NCI-H345 treated with DMSO at 0.1 percent for 48 hours (cell line): Measurements from ENCODE around the gene ROBO2.

Experiments used
- DNase-seq: peaks from one replicate; lab custom pipeline; 2025; ENCODE audit not compliant: unreplicated experiment; lab: John Stamatoyannopoulos, UW

Gene ROBO2

GRCh38 chr3:77248420-77248819 lies 208.5 kb downstream of the ROBO2 start:
- DNase-seq: no peak

GRCh38 chr3:77251136-77251535 lies 211.2 kb downstream of the ROBO2 start:
- DNase-seq: no peak

- DNase-seq: peak; percentile 60
Observed at GRCh38 chr3:77254967-77255831, 215.3 kb downstream of the ROBO2 start.

DNA sequence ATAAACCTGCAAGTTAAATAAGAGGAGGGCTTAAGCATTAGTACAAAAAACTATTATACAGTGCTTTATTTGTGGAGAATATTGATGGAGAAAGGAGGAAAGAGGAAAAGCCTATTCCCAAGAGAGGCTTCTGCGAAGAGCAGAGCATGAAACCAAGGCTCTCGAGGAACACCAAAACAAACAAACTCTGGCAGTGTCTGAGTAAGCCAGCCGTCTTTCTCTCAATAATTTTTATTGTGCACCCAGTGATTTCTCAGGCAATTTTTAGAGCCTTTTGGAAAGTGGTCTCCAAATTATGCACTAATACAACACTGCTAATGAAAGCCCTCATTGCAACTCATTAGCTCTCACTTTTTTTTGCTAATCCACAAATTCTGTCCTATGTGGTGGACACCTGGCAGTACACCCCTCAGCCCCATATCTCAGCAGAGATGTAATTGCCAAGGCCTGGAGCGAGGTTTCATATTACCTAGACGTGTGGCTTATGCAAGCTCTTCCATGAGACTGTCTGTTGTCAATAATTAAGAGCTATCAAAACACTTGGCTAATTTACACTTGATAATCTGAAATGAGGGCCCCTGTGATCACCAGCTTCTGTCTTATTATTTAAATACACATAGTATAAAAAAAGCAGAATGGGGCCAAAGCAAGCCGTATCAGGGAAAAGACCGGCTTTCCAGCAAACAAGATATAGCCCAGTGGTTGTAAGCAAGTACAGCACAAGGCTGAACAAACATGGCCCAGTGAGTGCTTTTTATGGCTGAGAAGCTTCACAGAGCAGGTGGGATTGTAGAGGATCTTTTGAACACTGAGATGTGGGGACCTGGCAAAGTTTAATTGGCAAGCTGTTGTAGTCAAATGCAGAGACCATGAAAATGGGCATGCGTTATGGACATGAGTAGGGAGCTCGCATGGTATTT lies 216.9 kb downstream of the ROBO2 start:
- peak; percentile 73 for DNase-seq

DNA sequence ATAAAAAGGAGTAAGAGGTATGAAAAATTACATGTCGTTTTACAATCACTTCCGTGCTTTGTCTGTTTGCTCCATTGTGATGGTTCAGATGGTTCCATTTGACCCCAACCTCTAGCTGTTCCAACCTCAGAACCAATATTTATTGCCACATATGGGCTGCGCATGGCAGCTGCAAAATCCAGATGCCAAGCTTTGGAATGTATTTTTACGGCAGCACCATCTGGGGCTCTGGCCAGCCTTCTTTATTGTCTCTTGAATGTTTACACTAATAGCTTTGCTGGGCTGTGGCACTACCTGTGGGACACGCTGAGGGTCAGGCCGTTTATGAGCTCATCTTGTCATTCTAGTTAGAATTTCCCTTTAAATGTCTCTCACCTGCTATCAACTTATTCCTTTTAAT lies 219.8 kb downstream of the ROBO2 start:
- DNase-seq: no peak

DNA sequence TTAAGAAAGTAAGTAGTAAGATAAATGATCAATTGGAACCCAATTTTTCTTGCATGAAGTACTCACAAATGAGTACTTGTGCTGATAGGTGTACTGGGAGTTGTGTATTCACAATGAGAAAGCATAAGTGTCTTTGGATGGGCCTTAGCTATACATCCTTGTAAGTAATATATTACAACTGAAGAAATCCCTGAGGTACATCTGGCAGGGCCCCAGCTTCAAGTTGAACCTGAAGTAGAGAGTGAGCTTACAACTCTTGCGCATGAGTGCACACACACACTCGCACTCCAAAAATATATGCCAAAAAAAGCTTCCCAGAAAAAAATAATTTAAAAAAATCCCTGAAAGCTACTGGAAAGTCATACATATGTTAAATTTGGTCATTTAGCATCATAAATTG lies 222.5 kb downstream of the ROBO2 start:
- no peak for DNase-seq

- DNase-seq: no peak
Observed at GRCh38 chr3:77267589-77267988, 227.7 kb downstream of the ROBO2 start.

- no peak for DNase-seq
Observed at GRCh38 chr3:77271306-77271705, 231.4 kb downstream of the ROBO2 start.

GRCh38 chr3:77271711-77272110 lies 231.8 kb downstream of the ROBO2 start:
- DNase-seq: no peak

- no peak for DNase-seq
Observed at GRCh38 chr3:77279276-77279675, 239.4 kb downstream of the ROBO2 start.

DNA sequence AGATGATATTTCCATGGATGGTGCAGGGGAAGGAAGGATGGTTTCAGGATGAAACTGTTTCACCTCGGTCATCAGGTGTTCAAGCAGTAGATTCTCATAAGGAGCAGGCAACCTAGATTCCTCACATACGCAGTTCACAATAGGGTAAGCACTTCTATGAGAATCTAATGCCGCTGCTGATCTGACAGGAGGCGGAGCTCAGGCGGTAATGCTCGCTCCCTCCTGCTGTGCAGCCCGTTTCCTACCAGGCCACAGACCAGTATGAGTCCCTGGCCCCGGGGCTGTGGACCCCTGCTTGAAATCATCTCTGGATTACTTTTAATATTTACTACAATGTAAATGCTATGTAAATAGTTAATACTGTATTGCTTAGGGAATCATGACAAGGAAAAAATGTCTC lies 241.8 kb downstream of the ROBO2 start:
- DNase-seq: no peak

DNA sequence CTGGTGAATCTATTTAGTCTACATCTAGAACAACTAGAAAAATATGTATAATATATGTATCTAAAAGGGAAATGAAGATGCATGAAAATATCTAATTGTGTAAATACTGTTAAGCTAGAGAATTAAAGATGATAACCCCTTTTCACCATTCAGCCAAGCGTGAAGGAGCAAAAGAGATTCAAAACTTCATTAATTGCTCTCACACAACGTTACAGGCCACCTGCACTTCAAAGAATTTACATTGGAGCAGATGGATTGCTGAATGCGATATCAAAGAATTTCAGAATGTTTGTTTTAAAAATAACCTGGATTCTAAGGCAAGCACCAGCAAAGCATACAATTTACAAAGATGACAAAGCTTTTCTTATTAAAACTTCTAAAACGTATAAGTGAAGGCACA lies 243.2 kb downstream of the ROBO2 start:
- DNase-seq: no peak

DNA sequence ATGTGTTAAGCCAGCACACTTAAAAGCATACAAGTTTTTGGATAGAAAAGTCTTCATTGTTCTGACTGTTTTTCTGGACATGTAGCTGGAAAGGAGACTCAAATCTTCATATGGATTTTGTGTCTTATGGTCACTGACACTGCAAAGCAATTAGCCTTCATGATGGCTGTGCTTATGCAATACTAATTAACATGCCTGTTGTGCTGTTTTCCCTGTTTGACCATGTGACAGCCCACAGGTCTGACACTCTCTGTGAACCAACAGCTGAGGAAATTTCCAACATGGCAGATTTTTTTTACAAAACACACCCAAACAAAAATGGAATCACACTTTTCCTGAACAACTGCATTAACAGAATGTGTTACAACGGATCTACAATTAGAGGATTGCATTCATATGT lies 248.4 kb downstream of the ROBO2 start:
- no peak for DNase-seq

- DNase-seq: no peak
Observed at GRCh38 chr3:77296527-77296926, 256.6 kb downstream of the ROBO2 start.

DNA sequence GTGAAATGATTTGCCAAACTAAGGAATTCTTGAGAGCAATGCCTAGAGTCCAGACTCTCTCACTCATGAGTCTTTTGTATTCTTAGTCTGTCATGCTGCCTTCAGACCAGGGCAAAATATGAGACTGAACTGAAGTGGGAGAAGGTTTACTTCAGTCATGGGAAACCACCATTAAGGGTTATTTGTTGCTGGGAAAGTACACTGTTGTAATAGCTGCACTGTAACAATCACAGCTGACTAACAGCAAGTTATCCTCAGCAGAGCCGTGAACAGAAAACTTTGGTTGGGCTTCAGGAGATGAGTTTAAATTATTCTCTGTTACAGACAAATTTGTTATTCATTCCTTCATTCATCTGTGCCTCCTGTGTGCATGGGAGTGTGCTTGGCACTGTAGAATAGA lies 258.5 kb downstream of the ROBO2 start:
- no peak for DNase-seq

- no peak for DNase-seq
Observed at GRCh38 chr3:77303955-77304699, 264.2 kb downstream of the ROBO2 start.

DNA sequence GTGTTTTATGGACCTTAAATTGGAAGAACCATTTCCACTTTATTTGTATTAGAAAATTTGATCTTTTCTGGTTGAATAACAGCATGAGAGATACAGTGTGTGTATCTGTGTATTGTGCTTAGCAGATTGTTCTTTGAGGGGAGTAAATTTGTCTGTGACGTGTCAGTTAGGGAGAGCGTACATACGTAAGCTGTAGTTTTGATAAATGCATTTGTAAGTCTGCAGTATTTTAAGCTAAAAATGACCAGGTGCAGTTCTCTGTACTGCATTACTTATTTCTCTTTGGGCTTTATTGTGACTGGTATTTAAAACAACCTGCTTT lies 264.8 kb downstream of the ROBO2 start:
- no peak for DNase-seq

- DNase-seq: no peak
Observed at GRCh38 chr3:77309460-77309859, 269.6 kb downstream of the ROBO2 start.

DNA sequence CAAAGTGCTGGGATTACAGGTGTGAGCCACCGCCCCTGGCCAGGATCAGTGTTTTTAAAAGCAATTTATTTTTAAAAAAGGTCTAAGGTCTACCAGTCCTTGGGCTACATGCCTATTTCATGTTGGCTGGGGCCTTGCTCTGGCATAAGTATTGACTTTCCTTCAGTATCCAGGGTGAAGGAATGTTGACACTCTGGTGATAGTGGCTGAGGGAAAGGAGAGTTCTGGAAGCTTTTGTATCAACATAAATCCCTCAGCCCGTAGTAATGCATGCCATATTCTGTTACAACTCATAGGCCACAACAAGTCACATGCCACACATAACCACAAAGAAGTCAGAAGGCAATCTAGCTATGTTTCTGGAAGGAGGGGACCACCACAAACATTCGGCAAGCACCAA lies 273.9 kb downstream of the ROBO2 start:
- DNase-seq: no peak

- DNase-seq: no peak
Observed at GRCh38 chr3:77319711-77320110, 279.8 kb downstream of the ROBO2 start.

GRCh38 chr3:77320514-77320913 lies 280.6 kb downstream of the ROBO2 start:
- no peak for DNase-seq

GRCh38 chr3:77321646-77322045 lies 281.7 kb downstream of the ROBO2 start:
- DNase-seq: no peak
